HL-60 (cell line): Measurements from ENCODE around the gene PLCD1.
"Not testable (repeated sequence)": the region's sequence is repeated elsewhere in the genome, so short reads cannot be mapped to it uniquely, and the experiment has no call there.

Experiments
- GABPA ChIP-seq: IDR thresholded peaks from 2 replicates; pipeline ENCODE4 v1.6.1; 2012; ENCODE audit warnings: low read depth
- POLR2AphosphoS5 ChIP-seq: IDR thresholded peaks from 2 replicates; pipeline ENCODE4 v1.6.1; 2012; ENCODE audit warnings: low read depth
- REST ChIP-seq: IDR thresholded peaks from 2 replicates; pipeline ENCODE4 v1.6.1; 2012; ENCODE audit warnings: low read depth; ENCODE audit not compliant: insufficient replicate concordance
- TF ChIP-seq, protein P1 (sequence below): IDR thresholded peaks from one replicate; pipeline ENCODE4 v1.5.1; 2011; ENCODE audit warnings: low read length, control low read depth, inconsistent platforms; ENCODE audit not compliant: insufficient read depth

GRCh38 chr3:38077073-38077472 is 47.6 kb upstream of the PLCD1 start:
- TF ChIP-seq, protein P1, sequence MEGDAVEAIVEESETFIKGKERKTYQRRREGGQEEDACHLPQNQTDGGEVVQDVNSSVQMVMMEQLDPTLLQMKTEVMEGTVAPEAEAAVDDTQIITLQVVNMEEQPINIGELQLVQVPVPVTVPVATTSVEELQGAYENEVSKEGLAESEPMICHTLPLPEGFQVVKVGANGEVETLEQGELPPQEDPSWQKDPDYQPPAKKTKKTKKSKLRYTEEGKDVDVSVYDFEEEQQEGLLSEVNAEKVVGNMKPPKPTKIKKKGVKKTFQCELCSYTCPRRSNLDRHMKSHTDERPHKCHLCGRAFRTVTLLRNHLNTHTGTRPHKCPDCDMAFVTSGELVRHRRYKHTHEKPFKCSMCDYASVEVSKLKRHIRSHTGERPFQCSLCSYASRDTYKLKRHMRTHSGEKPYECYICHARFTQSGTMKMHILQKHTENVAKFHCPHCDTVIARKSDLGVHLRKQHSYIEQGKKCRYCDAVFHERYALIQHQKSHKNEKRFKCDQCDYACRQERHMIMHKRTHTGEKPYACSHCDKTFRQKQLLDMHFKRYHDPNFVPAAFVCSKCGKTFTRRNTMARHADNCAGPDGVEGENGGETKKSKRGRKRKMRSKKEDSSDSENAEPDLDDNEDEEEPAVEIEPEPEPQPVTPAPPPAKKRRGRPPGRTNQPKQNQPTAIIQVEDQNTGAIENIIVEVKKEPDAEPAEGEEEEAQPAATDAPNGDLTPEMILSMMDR, result not testable (repeated sequence)
- TF ChIP-seq REST, POLR2AphosphoS5, GABPA: not testable (repeated sequence)
